Neural progenitor cell (in vitro differentiated cells): ENCODE measurements around the gene C1orf141.

Experiments
- EZH2phosphoT487 ChIP-seq: fragments of 200-600 bp; sonication (generic); IDR thresholded peaks from 2 replicates; pipeline ENCODE4 v1.6.1; 2017; ENCODE audit warnings: antibody characterized with exemption
- TF ChIP-seq, protein P1 (sequence below): fragments of 200-600 bp; sonication (generic); IDR thresholded peaks from 2 replicates; pipeline ENCODE4 v1.5.1; 2017; ENCODE audit warnings: antibody characterized with exemption, mild to moderate bottlenecking

DNA sequence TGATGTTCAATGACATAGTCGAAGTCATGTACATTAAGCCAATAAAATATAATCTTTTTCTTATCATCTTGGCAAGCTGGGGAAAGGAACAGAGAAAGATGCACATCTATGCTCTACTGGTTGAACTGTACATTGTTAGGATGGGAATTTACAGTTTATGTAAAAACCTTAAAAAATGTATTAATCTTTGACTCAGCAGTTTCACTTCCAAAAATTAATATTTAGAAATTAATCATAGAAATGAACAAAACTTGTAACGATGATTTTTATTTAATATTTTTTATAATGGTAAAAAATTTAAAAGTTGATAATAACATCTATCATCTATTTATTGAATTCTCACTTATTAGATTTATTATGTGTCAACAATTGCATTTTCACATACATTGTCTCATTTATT, 5.7 kb upstream of the C1orf141 start:
- TF ChIP-seq EZH2phosphoT487: no peak
- TF ChIP-seq, protein P1, sequence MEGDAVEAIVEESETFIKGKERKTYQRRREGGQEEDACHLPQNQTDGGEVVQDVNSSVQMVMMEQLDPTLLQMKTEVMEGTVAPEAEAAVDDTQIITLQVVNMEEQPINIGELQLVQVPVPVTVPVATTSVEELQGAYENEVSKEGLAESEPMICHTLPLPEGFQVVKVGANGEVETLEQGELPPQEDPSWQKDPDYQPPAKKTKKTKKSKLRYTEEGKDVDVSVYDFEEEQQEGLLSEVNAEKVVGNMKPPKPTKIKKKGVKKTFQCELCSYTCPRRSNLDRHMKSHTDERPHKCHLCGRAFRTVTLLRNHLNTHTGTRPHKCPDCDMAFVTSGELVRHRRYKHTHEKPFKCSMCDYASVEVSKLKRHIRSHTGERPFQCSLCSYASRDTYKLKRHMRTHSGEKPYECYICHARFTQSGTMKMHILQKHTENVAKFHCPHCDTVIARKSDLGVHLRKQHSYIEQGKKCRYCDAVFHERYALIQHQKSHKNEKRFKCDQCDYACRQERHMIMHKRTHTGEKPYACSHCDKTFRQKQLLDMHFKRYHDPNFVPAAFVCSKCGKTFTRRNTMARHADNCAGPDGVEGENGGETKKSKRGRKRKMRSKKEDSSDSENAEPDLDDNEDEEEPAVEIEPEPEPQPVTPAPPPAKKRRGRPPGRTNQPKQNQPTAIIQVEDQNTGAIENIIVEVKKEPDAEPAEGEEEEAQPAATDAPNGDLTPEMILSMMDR: no peak
